GM21528 (cell line): ENCODE results near the gene HLA-DRB1.
A peak's percentile ranks its signal among the peaks of the same experiment; 100 is the strongest.
"Not testable (repeated sequence)": the region's sequence is repeated elsewhere in the genome, so short reads cannot be mapped to it uniquely, and the experiment has no call there.

Experiments used
- ATAC-seq: cut with Tn5 transposase; IDR thresholded peaks from one replicate; pipeline ENCODE4 v1.9.1; 2021; ENCODE audit warnings: mild to moderate bottlenecking, moderate library complexity; ENCODE audit not compliant: unreplicated experiment, low FRiP score

The HLA-DRB1 gene

DNA sequence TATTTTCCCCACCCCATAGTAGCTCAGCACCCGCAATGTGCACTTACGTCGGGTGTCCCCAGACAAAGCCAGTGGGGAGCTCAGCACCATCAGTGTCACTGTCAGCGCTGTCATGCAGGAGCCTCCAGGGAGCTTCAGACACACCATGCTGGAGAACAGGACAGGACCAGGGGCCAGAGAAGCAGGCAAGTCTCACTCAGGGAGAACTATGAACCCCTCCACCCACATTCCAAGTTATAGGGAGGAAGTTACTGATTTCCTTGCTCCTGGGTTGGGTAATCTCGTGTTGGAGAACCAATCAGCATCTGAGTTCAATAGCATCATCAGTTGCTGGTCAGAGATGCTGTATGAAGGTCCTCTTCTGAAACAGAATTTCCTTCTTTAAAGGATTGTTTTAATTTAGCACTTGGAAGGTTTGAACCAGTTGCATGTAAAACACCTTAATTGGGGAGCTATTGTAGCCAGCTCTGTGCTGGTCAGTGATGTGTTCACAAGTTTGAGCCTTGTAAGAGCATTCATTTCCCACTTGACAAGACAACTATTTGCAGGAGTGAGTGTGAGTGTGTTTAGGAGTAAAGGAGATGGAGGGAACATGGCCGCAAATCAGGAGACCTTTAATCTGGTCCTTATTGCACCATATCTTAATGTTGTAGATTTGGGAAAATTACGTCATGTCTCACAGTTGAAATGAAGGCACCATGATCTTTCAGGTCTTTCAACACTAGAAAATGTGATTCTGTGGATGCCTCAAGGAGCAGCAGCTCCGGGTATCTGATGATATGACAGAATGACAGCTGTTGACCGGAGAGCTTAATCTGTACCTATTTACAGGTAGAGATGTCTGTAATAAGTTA, at the start of gene HLA-DRB1:
Gene HLA-DRB1 (minus strand): TSS at position 253 of the 854 bp plus-strand sequence. CDS start 106 bp downstream, at position 147.
- peak; percentile 92 for ATAC-seq

DNA sequence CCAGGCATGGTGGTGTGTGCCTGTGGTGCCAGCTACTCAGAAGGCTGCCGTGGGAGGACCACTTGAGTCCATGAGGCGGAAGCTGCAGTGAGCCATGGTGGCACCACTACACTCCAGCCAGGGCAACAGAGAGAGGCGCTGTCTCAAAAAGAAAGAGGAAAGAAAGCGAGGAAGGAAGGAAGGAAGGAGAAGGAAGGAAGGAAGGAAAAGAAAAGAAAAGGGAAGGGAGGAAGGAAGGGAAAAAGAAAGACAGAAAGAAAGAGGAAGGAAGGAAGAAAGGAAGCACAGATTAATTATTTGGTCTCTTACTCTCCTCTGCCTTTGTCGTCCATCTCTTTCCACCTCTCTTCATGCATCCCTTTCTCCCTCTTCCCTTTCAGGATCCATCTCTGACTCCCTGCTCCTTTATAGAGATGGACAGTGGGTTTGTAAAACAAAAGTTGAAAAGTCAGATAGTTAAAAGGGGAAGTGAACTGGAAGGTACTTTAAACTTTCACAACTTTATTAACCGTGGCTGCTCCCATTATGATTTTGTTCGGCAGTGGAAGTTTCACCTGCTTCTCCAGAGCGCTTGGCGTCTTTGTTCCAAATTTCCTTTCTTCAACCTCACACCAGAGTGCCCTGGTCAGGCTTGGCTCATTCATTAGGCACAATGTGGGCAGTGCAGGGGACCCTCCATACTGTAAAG, 49.0 kb upstream of the HLA-DRB1 start:
- ATAC-seq = no peak

DNA sequence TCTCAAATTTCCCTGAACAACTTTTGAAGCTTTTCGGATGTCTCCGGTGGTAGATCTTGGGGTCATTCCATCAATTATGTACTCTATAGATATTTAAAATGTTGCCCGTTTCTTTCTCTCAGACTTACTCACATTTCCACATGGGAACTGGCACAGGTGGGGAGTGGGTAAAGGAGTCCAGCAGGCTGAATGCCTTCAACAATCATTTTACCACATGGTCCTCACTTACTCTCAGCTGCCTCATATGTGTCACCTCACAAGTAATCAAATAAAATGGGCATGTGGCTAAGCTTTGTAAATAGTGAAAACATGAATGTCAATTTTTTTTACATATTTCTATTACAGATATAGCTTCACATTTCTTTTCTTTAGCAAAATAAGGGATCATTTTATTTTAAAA, 48.2 kb upstream of the HLA-DRB1 start:
- no peak for ATAC-seq

DNA sequence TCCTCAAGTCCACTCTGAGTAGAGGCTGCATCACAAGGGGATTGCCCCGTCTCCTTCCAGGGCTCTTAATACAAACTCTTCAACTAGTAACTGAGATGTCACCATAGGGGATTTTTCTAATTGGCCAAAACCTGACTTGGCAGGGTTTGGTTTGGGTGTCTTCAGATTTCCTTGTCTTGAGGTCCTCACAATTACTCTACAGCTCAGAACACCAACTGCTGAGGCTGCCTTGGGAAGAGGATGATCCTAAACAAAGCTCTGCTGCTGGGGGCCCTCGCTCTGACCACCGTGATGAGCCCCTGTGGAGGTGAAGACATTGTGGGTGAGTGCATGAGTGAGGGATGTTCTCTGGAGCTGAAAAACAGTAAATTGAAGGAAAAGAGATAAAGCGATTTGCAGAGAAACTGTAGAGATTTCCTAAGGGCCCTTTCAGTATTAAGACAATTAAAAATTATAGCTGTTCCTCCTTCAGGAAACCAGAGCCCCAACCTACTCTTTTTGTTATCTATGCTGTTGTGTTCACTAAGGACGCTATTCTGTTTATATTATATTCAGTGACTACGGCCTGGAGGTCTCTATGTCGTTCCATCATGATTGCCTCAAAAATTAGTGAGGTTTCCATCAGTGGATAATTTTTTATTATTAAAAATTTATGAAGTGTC, 47.7 kb upstream of the HLA-DRB1 start, which contains the start of gene HLA-DQA1:
Gene HLA-DQA1 (plus strand): TSS at position 188 of the 662 bp plus-strand sequence. CDS start 53 bp downstream, at position 241.
- ATAC-seq = peak; percentile 66

DNA sequence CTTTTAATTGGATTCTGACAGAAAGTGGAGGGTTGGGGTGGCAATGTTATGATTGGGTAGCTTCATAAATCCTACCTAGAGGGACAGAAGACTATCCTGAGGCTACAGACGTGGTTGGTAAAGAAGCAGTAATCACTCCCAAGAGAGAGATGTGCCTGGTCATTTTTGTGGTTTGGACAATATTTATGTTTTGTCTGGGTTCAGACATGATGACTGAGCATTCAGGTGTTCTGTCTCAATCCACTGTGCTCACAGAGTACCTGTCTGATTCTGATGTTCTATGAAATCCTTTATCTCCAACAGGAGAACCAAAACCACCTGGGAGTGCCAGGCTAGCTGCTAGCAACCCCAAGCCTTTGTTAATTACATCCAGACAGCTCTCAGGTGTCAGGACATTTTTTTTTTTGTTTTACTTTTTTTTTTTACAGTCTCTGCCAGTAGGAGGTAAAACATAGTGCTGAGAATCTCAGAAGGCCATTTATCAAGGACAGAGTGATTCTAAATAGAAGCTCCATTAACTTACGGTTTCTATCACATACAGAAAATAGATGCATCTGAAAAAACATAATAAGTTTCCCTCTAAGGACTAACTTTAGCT, 46.0 kb upstream of the HLA-DRB1 start:
- no peak for ATAC-seq

DNA sequence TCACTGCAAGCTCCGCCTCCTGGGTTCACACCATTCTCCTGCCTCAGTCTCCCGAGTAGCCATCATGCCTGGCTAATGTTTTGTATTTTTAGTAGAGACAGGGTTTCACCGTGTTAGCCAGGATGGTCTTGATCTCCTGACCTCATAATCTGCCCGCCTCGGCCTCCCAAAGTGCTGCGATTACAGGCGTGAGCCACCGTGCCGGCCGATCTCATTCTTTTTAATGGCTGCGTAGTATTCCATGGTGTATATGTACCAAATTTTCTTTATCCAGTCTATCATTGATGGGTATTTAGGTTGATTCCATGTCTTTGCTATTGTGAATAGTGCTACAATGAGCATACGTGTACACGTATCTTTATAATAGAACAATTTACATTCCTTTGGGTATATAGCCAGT, 40.1 kb upstream of the HLA-DRB1 start:
- not testable (repeated sequence) for ATAC-seq

DNA sequence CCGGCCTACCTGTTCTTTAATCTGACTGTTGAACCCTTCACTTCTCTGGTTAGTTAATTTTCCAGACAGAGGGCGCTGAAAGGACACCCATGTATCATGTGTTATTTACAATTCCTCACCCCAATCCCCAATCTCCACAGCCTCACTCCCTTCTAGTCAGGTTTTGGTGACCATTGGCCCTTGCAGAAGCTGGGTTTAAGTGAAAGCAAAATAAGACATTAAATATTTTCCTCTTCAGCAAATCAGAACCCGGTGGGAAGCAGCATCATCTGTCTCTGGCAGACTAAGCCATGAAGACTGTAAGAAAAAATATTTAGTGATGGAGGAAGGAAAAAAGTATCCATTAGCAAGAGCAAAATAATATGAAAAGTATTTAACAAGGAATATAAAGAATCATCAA, 38.2 kb upstream of the HLA-DRB1 start:
- ATAC-seq = no peak

DNA sequence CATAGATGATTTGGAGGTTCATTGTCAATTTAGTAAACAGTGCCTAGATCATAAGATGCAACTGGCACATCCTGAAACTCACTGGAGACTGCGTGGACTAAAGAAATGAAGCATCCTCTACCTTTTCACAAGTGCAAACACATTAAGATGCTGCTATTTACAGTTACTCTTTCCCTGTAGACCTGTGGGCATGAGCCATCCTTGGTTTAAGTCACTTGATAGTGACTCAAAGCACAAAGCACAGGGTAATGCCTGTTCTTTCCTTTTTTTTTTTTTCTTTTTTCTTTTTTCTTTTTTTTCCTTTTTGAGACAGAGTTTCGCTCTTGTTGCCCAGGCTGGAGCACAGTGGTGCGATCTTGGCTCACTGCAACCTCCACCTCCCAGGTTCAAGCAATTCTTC, 37.6 kb upstream of the HLA-DRB1 start:
- no peak for ATAC-seq

DNA sequence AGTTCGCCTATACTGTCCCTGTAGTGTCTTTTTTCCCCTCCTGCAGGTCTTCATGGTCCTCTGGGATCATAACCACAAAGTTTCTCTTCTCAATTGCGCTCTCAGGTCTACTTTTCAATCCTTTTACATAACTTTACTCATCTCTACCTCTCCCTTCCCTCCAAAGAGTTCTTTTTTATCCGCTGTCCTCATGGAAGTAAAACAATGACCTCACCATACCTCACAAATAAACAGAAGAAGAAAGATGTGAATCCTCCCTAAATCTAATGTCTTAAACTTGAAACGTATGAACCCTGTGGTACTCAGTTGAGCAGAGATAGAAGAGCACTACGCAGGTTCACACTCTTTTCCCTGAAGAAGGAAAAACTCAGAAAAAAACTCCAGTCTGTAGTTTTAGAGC, 35.5 kb upstream of the HLA-DRB1 start:
- ATAC-seq = no peak

DNA sequence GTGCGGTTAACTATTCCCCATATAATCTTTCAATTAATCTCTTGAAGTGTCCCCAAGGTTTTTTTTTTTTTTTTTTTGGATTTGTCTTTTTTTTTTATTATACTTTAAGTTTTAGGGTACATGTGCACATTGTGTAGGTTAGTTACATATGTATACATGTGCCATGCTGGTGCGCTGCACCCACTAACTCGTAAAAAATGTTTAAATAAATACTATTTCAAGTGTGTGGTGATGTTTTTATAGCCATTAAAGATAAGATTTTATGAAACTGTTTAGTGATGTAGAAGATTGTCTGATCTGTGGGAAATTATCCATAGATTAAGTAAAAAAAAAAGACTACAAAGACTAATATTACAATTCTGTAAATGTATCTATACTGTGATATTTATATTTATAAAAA, 34.9 kb upstream of the HLA-DRB1 start:
- ATAC-seq = no peak

DNA sequence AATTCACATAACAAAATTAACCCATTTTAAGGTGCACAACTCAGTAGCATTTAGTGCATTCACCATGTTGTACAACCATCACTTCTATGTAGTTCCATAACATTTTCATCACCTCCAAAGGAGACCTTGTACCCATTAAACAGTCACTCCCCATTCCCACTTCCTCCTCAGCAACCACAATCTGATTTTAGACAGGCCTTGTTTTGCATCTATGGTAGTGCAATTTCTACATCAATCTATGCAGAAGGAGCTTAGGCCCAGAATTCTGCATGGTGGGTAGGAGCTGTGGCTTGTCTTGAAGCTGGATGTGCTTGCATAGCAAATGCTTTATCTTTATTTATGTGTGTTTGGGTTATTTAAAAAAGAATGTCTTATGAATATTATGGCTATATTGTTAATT, 34.0 kb upstream of the HLA-DRB1 start:
- no peak for ATAC-seq

DNA sequence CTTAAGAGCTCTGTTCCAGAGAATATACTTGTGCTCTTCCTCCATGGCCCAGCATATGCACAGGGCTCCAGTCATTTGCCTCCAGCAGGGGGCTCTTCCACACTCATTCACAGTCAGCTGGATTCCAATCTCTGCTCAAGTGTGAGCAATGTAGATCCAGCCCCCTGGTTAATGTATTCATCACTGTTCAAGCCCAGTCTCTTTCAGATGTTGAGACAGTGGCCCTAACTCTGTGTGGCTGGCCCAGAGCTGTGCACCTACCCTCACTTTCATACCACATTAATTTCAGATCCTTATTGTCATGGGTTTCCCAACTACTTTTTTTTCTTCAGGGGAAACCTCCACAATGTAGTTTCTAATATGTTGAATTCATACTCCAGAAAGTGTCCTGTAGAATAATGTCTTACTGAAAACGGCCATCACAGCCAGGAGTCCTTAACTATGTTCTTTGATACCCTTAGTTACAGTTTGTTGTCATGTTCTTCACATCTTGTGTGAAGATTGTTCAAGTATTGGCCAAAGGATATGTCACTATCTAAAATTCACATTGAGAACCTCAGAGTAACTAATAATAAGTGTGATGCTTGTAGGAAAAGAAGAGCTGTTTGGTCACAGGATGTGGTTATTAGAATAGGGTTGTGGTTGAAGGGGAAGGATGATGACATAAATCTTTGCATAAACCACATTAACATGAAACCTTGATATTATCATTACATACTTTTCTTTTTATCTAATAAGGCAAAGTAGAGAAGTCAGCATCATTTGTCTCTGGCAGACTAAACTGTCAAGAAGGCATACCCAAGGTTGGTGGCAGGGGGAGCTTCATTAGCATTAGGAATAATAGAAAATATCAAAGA, 33.1 kb upstream of the HLA-DRB1 start:
- ATAC-seq = peak; percentile 76

DNA sequence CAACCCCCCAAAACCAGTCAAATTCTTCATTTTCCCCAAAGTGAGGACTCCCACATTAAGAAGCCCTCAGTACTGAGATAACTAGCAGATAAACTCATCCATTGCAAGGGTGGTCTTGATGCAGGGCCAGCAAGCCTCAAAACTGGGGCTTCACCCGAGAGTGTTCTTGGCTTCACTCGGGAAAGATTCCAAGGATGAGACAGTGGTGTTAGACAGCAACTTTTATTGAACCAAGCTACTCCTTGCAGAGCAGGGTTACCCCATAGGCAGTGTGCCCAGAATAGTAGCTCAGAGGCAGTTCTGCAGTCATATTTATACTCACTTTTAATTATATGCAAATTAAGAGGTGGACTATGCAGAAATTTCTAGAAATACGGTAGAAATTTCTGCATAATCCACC, 31.7 kb upstream of the HLA-DRB1 start:
- no peak for ATAC-seq

DNA sequence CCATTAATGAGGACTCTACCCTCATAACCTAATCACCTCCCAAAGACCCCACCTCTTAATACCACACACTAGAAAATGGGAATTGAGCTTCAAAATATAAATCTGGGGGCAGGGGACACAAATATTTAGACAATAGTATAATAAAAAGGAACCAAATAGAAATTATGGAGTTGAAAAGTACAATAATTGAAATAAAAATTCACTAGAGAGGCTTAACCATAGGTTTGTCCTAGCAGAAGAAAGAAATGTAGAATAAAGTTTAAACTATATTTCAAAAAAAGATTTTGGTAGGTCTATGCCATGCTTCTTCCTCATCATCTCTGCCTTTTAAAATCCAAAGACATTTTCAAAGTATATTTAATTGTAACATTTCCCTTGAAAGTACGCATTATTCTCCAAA, 28.1 kb upstream of the HLA-DRB1 start:
- ATAC-seq = no peak

DNA sequence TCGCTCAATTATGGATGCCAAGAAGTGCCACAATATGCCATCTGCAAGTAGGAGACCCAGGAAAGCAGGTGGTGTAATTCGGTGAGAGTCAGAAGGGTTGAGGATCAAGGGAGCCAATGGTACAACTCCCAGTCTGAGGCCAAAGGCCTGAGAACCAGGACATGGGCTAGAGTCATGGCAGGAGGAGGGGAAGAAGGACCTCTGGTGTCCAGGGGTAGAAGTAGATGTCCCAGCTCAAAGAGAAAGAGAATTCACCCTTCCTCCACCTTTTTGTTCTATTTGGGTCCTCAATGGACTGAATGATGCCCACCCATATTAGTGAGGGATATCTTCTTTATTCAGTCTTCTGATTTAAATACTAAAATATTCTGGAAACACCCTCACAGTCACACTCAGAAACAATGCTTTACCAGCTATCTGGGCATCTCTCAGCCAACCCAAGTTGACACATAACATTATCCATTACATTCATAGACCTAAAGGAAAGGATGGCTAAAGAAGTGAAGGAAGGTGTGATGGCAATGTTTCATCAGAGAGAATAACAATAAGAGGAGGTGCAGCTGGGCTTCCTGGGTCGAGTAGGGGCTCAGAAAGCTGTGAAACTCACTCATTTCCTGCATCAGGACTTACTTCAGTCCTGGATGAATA, 26.4 kb upstream of the HLA-DRB1 start:
- no peak for ATAC-seq

DNA sequence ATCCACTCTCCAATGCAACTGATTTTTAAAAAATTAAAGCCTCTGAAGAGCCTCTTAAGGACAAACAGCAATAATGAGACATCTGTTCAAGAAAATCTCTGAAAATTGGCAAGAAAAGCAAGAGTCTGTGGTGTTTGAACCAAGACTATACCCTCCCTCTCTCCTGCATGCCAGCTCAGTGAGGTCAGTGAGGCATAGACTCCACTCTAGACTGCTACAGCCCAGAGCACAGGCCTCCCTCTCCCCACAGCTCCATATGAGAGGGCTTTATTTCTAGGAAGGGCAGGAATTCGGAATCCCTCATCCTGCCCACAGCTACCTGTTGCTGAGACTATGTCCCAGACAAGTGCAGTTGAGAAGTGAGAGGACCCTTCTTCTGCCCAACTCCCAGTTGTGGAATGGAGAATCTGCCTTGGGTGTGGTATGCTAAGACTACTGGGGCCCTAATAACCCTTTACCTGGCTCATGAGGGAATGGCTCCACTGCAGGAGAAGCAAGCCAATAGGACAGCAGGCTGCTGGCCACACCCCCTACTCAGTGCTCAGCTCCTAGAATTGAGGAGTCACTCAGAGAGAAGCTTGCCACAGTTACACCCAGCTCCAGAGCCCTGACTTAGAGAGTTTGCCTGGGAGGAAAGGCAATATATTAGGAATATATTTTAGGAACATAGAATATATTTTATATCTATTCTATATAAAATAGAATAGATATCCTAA, 24.9 kb upstream of the HLA-DRB1 start:
- ATAC-seq = no peak

DNA sequence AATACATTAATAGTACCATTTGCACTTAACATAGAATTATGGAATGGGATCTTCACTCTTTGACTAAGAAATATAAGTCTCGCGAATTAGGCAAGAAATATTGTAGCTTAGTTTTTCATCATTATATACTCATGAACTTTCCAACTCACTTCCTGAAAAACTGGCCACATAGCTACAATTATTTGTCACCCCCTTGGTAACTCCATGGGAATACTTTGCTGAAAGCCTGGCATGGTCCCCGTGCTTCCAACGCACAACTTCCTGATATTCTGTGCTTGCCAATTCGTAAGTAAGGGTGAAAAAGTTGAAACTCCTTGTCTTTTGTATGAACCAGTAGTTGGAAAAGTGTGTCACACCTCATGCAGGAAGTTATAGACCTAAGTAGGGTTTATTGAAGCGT, 23.8 kb upstream of the HLA-DRB1 start:
- ATAC-seq = no peak

DNA sequence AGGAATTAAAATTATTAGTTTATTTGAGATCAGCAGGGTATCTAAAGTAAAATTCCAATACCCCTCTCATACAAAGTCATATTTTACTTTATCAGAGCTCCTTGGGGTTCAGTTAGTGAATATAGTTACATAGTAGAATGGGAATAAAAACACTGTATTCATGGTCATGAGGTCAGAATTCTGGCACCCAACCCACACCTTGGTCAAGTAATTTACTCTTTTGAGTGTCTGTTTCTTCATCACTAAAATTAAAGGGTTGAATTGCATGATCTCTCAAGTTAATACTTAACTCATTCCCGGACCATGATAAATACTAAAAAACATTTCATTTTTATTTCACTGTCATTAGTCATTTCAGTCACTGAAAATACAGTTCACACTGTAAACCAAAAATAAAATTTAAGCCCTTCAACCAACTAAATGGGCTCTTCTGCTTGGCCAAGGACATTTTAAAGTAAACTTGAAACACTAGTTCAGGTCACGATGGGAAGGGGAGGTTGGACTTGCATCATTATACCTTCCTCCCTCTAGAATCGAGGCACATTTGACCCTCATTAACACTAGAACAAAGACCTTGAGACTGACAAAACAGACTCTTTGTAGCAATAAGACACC, 21.1 kb upstream of the HLA-DRB1 start:
- no peak for ATAC-seq
